Ureter (tissue), 1 donor: Measurements from ENCODE around the gene VAMP5. TPM values are rescaled to one million over a fixed set of nuclear protein-coding genes. Genes with fewer than 3 reads are reported as not detected.
"Not testable (repeated sequence)": the region's sequence is repeated elsewhere in the genome, so short reads cannot be mapped to it uniquely, and the experiment has no call there.

ENCODE experiments used
- DNase-seq: peaks from one replicate; pipeline ENCODE4 v3.0.0-alpha.2; 2020; ENCODE audit warnings: low spot score
- total RNA-seq: library from RNA; stranded (reverse); gene quantifications from one replicate; pipeline ENCODE4 v1.2.4, GENCODE V29; 2023
- donor health status: DM: yes; HTN: yes; CAD: no.

Gene VAMP5
- total RNA-seq, 1 donor from 2014 or later, result 32.8 TPM

DNA sequence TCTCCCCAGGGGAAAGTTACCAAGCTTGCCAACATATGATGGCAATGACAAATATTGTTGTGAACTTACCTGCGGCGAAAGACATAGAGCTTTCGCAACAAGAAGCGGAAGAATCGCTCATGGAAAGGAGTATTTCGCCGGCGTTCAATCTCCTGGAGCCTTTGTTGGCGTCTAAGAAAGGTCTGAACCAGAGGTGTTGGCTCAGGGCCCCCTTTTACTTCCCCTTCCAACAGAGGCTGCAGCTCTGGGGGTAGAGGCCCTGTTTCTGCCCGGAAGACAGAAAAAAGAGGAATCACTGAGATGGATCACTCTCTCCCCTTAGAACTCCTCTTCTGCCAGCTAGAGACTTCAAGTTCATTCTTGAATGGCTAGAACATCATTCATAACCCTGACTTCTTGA lies 33.7 kb upstream of the VAMP5 start:
- no peak for DNase-seq

- peak; percentile 89 for DNase-seq
Observed at GRCh38 chr2:85551698-85552678, 32.2 kb upstream of the VAMP5 start.

- no peak for DNase-seq
Observed at GRCh38 chr2:85553184-85553583, 31.0 kb upstream of the VAMP5 start.

DNA sequence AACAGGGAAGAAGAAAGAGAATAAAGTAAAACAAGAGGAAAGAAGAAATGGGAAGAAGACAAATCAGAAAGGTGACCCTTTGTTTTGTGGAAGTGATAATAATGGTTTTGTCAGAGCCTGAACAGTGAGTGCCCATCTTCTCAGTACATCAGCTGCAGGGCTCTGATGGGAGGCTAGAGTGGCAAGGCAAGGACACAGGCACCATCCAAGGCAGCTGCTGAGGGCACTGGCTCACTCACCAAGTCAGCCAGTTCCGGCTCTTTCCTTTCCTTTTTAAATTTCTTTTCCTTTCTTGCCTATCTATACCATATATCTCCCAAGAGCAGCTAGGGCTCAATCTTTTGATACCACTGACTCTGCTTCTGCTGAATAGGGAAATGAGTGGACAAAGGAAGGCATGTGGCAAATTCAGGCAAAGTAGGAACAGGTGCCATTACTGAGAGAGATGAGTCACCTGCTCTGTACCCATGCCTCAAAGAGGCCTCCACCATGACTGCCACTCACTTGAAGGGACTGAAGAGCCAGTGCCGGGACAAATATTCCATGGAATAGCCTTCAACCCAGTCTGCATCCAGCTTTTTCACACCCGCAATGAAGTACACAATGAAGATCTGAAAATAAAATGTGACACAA lies 29.1 kb upstream of the VAMP5 start:
- DNase-seq, result no peak

DNA sequence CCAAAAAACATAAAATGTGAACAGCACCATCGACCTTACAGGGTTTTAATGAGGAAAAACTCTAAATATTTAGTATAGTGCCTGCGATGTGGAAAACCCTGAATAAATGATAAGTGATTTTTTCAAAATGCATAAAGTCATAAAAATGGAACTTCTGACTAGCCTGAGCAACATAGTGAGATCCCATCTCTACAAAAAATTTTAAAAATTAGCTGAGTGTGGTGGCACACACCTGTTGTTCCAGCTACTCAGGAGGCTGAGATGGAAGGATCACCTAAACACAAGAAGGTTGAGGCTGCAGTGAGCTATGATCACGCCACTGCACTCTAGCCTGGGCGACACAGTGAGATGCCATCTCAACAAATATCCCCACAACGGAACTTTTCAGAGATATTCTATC lies 27.1 kb upstream of the VAMP5 start:
- DNase-seq, result no peak

GRCh38 chr2:85558160-85558559 lies 26.1 kb upstream of the VAMP5 start:
- no peak for DNase-seq

DNA sequence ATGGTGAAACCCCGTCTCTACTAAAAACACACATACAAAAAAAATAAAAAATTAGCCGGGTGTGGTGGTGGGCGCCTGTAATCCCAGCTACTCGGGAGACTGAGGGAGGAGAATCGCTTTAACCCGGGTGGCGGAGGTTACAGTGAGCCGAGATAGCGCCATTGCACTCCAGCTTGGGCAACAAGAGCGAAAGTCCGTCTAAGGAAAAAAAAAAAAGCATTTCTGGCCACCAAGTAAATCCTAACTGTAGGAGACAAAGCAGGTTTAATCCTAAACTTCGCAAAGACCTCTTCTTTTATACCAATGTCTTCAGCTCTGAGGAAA lies 23.9 kb upstream of the VAMP5 start:
- DNase-seq, result not testable (repeated sequence)

DNA sequence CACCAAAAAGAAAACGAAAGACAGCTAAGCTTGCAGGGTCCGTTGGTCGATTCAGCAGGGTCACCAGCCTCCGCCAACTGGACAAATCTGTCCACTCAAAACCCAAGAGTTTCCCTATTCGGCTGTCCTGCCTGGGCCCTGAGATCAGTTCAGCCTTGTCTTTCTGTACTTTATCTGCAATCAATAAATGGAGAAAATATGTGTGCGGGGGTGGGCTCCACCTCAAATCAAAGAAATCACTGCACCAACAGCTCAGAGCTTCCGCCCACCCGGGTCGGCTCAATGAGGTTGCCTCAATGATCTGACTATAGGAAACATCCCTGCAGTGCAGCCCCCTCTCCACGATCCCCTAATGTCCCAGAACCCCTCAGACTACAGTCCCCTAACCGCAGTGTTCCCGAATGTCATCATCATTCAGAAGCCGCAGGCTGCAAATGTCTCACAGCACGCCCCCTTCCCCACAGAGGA lies 23.4 kb upstream of the VAMP5 start:
- no peak for DNase-seq

DNA sequence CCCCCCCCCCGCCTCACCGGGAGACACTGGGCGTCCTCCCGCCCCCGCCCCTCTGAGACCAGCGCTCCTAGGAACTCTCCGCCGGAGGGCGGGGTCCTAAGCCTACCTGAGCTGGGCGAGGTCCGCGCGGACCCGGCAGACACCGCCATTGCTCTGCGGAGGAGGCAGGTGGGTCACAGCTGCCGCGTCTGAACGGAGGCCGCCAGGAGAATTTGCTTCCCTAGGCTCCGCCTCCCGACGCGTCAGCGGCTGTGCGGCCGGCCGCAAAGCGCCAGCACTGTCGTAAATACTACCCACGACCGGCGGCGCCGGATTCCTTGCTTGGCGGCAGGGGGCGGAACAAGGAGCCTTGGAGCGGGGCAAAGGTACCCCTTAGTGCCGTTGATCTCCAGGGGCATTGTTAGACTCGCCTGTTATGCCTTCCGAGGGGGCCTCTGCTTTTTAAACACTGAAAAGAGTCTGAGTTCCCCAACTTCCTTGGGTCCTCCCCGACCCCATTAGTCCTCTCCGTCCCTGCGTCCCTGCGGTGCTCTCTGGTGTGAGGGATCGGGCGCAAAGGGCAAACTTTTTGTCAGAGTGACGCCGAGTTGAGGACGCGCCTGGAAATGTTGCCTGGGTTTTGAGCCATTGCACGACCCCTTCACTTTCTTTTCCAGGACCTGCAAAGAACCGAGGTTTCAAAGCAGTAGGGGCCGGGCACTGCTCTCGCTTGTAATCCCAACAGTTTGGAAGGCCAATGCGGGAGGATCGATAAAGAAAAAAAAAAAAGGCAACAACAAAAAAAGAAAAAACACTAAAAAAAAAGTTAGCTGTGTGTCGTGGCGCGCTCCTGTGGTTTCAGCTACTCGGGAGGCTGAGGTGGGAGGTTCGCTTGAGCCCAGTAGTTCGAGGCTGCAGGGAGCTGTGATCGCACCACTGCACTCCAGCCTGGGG lies 22.7 kb upstream of the VAMP5 start, which contains the start of gene GGCX:
Gene GGCX, minus strand, starts transcription at position 214 of the 933 bp plus-strand sequence. Its CDS starts 65 bp downstream, at position 149.
- peak; percentile 96 for DNase-seq

GRCh38 chr2:85564144-85564563 lies 20.1 kb upstream of the VAMP5 start:
- DNase-seq, result no peak

- no peak for DNase-seq
Observed at GRCh38 chr2:85566265-85566664, 18.0 kb upstream of the VAMP5 start.

- DNase-seq, result no peak
Observed at GRCh38 chr2:85575739-85576138, 8.5 kb upstream of the VAMP5 start.

GRCh38 chr2:85577063-85577385 lies 7.2 kb upstream of the VAMP5 start:
- no peak for DNase-seq

DNA sequence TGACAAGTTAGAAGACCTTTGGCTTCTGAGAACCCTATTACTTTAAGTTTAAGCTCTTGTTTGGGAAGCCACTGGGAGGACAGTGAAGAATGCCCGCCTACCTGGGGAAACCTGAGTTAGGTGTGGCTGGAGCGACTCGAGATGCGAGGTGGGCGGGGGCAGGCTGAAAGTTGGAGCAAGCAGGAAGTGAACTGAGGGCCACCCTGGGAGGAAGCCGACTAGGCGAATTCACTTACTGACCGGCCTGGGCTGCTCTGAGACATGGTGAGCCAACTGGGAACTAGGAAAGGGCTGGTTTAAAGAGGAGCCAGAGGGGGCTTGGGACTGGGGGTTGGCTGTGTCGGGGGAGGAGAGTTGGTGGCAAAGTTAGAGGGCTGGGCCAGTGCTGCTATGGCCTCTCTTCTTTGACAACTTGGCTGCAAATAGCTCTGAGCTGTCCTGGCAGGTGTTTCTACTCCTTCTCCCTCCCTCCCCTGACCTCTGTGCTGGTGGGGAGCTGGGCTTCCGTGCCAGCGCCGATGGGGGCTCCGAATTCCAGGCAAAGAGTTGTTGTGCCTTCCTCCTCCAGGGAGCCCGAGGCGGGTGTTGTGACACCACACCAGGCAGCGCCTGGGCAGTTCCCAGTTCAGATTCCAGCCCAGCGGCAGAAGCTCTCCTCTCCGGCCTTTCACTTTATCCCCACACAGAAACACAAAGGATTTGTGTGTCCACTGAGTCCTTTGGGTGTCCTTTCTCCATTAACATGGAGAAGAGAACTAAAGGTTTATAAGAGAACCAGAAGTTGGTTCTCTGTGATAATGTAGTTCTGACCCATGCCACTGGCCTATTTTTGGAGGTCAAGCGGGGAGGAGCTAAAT lies 6.6 kb upstream of the VAMP5 start, which contains the start of gene VAMP8:
Gene VAMP8, plus strand, starts transcription at position 201 of the 857 bp plus-strand sequence. Its CDS starts 61 bp downstream, at position 262.
- DNase-seq, result peak; percentile 87

DNA sequence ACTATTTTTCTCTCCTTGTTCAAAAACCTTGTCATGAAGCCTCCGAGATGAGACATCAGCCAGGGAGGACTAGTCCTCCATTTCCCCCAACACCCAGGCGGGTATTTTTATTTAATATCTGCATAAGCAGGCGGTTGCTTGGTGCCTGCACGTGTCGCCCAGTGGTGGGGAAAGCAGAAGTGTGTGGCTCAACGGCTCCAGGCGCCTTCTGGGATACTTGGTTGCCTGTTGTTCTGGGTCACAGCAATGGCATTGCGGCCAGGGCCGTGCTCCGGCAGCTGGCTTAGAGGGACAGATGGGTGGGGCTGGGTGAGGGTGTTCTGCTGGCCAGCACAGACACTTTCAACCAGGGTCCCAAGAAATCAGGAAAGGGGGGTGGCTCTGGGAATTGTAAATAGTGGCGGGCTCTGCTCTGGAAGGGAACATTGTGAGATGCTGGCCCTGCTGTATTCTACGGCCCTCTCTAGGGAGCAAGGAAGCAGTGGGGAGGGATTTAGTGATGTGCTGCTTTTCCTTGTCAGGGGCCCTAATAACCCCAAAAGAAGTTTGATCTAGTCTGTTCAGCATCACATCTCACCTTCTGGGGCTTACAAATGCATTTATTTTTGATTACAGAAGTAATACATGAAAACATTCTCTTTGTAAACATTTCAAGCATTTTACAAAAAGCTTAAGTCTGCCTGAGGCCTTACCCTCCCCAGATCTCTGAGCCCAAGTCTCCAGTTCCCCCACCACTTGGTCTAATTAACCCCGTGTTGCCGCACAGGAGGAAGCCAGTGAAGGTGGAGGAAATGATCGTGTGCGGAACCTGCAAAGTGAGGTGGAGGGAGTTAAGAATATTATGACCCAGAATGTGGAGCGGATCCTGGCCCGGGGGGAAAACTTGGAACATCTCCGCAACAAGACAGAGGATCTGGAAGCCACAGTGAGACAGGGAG lies 5.7 kb upstream of the VAMP5 start:
- DNase-seq, result no peak

- no peak for DNase-seq
Observed at GRCh38 chr2:85579266-85579935, 4.8 kb upstream of the VAMP5 start.

DNA sequence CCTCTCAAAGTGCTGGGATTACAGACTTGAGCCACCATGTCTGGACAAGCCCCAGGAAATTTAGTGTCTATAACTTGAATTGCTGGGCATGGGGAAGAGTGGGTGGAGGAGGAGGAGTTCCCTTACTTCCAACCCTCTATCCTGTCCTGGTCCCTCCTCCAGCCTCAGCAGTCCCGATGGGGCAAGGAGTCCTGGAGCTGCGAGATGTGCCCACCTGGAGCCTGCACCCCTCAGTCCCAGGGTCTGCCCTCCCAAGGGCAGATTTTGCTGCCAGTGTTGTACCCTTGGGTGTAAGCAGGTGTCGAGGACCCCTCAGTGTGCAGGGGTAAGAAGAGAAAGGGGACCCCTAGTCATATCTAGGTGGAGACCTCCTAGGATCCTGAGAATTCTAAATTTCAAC lies 4.0 kb upstream of the VAMP5 start:
- no peak for DNase-seq

DNA sequence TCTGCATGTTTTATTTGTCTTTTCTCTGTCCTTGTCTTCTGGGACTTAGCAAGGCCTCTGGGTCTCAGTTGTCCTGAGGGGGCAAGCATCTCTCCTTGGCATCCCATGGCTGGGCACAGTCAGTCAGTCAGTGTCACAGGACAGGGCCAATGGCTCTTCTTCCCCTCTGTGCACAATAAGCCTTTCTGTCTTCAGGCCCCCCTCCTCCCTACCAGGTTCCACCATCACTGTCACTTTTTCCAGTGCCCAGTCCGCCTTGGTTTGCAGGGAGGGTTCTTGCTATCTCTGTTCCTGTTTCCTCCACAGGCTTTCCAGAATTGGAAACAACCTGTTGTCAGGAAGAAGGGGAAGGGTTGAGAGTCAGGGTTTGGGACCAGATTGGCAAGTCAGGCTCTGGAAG lies 1.7 kb upstream of the VAMP5 start:
- DNase-seq, result no peak

DNA sequence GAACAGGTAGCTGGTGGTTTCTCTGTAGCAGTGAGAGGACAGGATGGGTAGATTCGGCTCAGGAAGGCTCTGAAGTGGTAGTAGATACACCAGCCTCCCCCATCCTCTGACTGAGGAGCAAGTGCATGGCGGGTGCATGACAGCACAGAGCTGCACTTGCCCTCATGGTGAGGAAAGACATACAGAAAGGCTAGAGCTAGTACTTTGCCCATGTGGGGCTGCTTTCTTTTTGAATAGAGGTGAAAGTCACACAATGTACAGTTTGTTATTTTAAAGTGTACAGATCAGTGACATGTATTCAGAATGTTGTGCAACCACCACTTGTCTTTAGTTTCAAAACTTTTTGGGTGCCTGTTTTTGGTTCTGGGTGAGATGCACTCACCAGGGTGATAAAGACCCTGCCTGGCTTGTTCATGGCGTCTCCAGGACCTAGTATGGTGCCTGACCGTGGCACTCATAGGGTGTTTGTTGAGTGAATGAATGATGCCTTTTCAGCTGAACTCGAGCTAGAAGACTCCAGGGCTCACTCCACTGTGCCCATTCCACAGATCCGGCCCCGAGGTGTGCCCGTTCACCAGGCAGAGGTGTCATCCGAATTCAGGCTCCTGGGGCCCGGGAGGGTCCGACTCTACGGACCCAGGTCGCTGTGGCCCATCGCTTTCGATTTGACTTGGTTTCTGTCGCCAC lies 421 bp upstream of the VAMP5 start:
- no peak for DNase-seq
